HG03469 (cell line): Measurements from ENCODE around the gene SPATA31D1.
"Not testable (repeated sequence)": the region's sequence is repeated elsewhere in the genome, so short reads cannot be mapped to it uniquely, and the experiment has no call there.

ENCODE experiments used
- ATAC-seq: cut with Tn5 transposase; IDR thresholded peaks from one replicate; pipeline ENCODE4 v1.9.1; 2021; ENCODE audit warnings: mild to moderate bottlenecking, moderate library complexity, moderate number of reproducible peaks; ENCODE audit not compliant: unreplicated experiment

Gene SPATA31D1

DNA sequence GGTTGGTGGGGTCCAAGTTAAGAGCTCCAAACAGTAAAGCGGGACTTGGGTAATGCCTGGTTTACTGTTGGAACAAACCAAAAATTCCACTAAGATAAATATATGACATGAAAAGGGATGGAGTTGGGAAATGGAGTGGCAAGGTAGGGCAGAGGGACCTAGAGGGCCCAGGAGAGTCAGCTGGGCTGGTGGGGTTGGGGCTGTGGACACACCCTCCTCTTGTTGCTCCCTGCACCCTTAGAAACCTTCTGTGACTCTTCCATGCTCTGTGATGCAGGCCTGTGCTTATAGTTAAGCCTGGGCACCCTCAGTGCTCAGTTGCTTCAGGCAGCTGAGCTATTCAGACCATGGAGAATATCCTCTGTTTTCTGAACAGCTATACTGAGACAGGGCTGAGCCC, at the start of gene SPATA31D1:
Gene SPATA31D1 (plus strand): TSS at position 301 of the 400 bp plus-strand sequence. CDS start 47 bp downstream, at position 348.
- not testable (repeated sequence) for ATAC-seq

DNA sequence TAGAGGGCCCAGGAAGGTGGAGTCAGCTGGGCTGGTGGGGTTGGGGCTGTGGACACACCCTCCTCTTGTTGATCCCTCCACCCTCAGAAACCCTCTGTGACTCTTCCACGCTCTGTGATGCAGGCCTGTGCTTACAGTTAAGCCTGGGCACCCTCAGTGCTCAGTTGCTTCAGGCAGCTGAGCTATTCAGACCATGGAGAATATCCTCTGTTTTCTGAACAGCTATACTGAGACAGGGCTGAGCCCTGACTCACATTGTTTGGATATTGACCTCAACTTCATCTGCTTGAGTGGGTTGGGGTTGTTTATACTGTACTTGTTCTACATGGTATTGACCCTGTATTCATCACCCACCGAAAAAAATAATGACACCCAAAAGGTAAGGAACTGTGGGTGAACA, 45.2 kb upstream of the SPATA31D1 start, which contains the start of gene SPATA31D3:
Gene SPATA31D3 (plus strand): TSS at position 108 of the 400 bp plus-strand sequence. CDS start 86 bp downstream, at position 194.
- ATAC-seq = not testable (repeated sequence)

DNA sequence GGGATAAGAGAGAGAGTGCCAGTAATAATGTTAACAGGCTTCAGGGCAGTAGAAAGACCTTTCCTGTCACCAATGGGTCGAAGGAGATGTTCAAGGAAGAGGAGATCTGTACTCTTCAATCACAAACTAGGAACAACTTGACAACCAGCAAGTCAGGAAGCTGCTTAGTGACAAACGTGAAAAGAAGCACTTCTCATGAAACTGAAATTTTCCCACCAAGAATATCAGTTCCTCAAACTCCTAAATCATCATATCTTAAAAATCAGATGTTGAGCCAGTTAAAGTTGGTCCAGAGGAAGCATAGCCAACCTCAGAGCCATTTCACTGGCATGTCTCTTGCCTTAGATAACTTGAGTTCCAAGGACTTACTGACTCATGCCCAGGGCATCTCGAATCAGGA, 39.9 kb upstream of the SPATA31D1 start:
- not testable (repeated sequence) for ATAC-seq

DNA sequence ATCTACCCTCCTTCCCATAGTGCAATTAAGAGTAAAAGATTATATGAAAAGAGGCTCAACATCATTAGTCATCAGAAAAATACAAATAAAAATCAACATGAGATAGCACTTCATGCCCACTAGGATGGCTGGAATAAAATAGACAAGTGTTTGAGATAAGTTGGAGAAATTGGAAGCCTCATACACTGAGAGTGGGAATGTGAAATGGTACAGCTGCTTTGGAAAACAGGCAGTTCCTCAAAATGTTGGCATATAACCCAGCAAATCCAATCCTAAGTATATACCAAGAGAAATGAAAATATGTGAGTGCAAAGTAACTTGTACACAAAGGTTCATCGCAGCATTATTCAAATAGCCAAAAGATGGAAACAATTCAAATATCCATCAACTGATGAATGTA, 35.5 kb upstream of the SPATA31D1 start:
- ATAC-seq = no peak

DNA sequence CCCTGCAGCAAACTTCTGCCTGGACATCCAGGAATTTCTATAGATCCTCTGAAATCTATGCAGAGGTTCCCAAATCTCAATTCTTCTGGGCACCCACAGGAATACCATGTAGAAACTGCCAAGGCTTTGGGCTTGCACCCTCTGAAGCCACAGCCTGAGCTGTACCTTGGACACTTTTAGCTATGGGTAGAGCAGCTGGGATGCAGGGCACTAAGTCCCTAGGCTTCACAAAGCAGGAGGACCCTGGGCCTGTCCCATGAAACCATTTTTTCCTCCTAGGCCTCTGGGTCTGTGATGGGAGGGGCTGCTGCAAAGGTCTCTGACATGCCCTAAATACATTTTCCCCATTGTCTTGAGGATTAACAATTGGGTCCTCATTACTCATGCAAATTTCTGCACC, 32.9 kb upstream of the SPATA31D1 start:
- ATAC-seq = no peak

DNA sequence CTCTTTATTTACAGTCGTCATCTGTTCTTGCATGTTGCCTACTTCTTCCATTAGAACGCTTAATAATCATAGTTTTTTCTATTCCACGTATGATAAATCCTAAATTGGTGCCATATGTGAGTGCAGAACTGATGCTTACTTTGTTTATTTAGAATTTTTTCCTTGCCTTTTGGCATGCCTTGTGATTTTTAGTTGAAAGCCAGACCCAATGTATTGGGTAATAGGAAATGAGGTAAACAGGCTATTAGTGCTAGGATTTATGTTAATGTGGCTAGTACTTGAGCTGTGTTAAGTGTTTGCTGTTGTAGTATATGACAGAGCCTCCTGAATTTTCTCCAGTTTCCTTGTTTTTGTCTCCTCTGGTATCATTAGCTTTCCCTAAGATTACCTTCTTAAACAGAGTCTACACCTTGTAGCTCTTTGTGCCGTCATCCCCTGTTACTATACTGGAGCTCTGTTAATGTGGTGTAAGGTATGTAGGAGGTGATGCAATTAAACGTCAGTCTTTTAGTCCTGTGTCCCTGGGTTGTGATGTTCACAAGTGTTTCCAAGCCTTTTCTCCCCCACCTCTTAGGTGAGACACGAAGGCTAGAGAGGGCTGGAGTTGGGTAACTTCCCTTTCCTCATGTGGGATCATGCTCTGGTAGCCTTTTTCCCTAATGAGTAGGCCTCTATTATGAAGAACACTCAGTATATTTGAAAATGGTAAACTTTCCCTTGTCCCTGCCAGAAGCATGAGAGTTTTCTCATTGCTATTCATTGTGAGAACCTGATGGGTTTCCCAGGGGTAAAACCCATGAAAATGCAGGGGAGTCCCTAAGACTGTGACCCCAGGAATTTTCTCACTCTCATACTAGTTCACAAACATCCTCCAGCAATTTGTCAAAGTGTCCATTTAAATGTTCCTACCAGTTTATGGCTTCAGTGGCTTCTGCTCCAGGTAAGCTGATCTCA, 24.1 kb upstream of the SPATA31D1 start:
- no peak for ATAC-seq

DNA sequence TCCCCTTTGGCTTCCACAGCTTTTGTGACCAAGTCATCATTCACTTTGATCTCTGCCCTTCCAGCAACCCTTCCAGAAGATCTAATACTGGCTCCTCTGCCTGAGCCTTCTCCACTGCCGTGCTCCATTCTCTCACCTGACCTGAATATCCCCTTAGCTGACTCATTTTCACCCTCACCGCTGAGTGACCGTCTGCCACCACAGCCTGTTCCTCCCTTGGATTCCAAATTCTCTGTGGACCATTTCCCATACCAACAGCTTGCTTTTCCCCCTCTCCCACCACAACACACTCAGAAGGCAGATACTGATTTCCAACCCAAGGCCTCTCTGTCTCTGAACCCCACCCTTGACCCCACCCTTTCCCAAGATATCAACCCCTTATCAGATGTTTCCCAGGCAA, 20.5 kb upstream of the SPATA31D1 start:
- ATAC-seq = no peak

DNA sequence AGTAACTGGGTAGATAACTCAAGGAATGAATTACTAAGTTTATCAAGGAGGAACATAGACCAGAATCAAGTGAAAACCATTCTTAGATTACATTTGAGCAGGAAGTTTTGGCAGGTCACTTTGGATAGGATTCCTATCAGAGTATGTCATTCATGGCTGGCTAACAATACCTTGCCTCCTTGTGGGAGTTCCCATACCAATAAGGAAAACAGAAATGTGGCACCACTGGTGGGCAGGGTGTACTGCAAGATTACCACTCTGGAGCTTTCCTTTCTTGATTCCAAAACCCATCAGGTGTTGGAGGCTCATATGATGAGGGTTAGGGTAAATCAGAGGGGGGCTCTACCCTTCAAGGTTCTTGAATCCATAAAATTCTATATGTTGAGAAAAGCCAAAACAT, 18.6 kb upstream of the SPATA31D1 start:
- ATAC-seq = no peak

DNA sequence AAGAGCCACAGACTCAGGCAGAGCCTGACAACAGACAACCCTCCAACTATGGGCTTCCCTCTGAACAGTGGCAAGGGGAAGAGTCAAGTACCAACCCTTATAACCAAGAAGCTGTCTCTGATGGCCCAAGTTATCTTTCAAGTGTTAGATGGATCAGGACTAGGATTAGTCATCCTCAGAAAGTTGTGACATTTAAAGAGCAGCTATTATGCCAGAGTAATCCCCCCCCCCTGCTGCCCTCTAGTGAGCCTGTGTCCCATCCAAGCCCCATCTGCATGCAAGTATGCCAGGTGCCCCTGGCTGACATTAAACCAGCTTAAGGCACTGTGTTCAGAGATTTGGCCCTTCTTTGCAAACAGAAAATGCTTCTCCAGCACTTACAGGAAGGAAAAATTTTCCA, 16.8 kb upstream of the SPATA31D1 start:
- no peak for ATAC-seq

DNA sequence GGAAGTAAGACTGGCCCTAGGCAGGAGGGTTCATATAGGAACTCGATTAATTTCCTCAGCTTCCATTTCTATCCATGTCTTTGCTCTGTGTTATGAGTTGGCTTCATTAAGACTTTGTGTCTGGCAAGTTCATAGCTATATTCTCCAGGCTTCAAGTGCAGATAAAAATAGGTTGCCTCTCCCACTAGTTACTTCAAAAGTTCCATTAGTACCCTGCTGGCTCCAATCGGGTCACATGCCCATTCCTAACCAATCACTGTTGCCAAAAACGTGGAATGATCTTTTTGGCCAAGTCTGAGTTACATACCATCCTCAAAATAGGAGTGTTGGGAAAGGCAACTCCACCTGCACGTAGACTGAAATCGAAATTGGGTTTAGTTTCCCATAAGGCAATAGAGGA, 13.8 kb upstream of the SPATA31D1 start:
- ATAC-seq = no peak

DNA sequence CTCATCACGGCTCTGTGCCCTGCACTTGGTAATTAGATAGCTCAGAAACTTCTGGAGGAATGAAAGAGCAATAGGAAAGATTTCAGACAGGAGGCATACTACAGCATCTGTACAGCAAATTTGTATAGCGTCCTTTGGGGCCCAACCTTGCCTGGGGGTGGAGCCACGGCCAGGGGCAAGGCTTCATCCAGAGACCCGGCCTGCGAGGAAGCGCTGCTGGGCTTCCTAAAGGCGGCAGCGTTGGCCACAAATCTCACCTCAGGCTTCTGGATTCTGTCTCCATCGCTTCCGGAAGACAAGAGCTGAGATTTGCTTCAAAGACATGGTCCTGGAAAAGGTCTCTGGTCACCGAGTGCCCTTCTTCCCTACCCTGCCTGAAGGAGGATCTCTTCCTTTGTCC, 12.2 kb upstream of the SPATA31D1 start:
- ATAC-seq = no peak

DNA sequence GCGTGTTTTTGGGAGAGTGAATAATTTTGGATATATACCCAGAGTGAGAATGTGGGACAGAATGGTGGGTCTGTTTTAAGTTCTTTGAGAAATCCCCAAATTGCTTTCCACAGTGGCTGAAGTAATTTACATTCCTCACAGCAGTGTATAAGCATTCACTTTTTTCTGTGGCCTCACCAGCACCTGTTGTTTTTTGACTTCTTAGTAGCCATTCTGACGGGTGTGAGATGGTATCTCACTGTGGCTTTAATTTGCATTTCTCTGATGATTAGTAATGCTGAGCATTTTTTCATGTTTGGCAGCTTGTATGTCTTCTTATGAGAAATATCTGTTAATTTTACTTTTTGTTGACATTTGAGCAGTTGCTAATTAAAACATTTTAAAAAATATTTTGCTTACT, 9.4 kb upstream of the SPATA31D1 start:
- ATAC-seq = peak; percentile 63

DNA sequence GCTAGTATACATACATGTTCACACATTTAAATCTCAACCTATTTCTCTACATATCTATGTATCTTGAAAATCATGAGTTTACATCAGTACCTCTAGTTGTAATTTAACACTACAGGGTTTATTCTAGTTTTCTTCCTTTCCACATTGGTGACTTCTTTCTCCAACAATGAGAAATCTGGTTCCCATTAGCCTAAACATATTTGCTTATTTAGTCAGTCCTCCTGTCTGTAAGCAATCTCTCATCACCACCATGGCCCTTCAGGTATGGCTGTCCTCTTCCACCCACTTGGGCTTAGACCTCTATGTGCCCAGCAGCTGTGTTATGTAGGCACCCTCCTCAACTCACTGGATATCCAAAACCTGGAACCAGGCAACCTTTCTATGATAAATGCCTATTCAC, 8.0 kb upstream of the SPATA31D1 start:
- no peak for ATAC-seq

DNA sequence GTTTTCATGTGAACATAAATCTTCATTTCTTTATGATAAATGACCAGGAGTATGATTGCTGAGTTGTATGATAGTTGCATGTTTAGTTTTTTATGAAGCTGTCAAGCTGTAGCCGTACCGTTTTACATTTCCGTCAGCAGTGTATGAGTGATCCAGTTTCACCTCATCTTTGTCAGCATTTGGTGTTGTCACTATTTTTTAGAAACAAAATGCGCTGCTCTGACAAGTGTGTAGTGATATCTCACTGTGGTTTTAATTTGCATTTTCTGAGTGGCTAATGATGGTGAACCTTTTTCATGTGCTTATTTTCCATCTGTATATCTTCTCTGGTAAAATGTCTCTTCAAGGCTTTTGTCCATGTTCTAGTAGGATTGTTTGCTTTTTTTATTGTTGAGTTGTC, 6.7 kb upstream of the SPATA31D1 start:
- ATAC-seq = no peak

DNA sequence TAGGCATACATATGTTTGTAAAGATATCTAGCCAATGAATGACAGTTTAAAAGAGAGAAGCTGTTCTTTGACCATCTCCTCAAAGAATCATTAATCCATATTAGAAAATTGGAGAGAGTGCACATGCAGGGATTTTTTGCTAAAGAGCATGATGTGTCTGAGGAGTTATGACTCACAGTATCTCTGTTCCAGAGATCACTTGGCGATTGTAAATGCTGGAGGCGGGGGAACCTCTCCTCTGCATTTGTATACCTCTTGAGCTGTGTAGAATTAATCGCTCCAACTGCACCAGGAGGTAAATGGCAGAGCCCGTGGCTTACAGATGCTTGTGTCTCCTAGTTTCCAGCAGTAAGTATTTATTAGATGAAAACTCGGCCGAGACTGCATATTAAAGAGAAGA, 3.6 kb upstream of the SPATA31D1 start:
- ATAC-seq = no peak

DNA sequence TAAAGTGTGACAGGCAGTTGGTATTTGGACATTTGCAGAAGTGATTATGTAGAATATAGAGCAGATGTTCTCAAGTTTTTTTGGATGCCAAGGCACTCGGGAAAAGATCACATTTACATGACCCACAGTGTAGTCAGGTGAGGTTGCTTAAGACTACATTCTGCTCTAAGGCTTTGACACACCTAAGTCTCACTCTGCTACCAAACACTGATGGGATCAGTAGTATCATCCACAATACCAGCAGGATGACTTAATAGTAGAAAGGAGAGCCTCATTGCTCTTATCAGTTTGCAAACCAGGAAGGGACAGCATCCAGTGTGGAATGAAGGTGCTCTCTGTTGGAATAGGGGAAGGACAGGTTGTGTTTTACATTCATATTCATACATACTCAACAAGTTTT, 2.5 kb upstream of the SPATA31D1 start:
- ATAC-seq = no peak

DNA sequence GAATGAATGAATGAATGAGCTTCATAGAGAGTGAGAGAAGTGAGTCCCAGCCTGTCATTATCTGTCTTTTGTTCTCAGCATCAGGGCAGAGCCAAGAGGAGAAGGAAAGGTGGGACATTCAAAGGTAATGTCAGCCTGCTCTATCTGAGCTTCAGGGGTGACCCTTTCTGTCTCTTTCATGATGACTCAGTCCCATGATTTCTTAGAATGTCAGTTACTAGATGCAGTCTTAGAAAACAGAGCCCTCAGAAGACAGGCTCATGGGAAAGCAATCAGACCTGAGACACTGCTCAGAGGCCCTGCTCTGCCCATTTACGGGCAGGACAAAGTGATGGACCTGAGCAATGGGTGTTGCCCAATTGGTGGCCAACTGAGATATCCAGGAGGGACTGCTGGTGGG, 1.1 kb downstream of the SPATA31D1 start:
- no peak for ATAC-seq

DNA sequence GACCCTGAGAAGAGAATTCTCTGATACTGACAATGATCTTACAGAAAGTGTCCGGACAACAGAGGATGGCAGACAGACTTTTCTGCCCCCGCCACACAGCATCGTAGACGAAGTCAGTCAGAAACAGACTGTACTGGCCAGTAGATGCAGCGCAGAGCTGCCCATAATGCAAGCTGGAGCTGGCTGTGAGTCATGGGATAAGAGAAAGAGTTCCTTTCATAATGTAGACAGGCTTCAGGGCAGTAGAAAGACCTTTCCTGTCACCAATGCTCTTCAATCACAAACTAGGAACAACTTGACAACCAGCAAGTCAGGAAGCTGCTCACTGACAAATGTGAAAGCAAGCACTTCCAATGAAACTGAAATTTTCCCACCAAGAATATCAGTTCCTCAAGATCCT, 5.1 kb downstream of the SPATA31D1 start:
- ATAC-seq = no peak

DNA sequence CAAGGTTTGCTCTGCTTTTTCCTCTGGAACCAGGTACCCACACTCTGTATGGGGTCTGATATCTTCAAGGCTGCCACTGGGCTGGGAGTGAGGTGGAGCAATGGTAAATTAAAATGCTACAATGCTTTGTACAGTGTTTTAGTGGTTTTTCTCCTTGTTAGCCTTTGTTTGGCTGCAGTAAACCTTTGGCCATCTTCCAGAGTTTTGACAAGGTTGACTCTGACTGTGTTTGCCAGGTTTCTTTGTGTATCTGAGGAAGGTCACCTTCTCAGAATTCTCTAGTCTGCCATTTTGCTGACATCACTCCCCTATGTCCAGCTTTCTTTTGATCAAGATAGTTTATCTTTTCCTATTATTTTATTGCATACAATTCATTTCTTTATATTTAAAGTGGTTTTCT, 11.2 kb downstream of the SPATA31D1 start:
- no peak for ATAC-seq

DNA sequence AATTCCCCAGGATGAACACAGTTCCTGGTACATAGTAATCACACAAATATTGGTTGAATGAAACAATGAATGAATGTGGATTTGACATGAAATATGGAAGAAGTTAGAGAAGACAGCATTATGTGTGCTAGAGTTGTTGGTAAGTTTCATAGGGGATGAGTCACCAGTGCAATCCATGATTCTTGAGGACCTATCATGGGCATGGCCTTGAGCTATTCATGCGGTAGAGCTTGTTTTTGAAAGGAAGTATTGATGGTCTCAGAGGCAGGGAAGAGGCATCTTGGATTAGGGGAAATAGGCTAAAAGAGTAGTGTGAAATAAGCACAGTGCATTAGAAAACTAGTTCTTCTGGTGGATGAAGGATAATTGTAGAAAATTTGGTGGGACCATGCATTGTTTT, 22.1 kb downstream of the SPATA31D1 start:
- ATAC-seq = no peak

DNA sequence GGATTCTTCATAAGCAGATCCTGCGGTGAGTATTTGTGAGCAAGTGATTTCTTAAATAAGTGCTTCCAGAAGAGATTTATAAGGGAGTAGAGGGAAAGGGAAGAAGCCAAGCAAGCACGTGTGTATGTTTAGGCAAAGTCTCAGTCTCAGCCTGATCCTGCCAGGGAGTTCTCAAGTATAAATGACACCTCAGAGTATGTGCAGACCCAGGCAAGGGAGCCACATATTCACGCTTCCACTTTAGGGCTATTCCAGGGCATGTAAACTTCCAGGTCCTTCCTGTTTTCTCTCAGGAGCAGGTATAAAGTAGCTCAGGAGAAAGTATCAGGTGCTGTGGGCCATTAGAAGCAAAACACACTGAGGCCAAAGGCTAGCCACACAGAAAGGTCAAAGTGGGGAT, 22.6 kb downstream of the SPATA31D1 start:
- ATAC-seq = no peak

DNA sequence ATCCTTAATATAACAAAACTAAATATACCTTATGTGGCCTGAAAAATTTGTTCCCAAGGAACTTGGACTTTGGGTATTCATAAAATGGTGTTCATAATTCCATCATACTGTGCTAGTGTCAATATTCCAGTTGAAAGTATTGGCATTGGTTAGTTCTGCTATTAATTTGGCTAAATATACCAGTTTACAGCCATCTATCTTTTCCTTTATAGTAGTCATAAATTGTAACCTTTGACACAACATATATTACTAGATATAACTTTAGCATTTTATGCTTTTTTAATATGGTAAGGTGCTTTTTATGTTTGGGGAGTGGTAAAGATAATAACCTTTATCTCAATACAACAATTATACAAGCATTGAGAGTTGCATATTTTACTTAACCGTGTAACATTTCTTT, 23.7 kb downstream of the SPATA31D1 start:
- ATAC-seq = no peak

DNA sequence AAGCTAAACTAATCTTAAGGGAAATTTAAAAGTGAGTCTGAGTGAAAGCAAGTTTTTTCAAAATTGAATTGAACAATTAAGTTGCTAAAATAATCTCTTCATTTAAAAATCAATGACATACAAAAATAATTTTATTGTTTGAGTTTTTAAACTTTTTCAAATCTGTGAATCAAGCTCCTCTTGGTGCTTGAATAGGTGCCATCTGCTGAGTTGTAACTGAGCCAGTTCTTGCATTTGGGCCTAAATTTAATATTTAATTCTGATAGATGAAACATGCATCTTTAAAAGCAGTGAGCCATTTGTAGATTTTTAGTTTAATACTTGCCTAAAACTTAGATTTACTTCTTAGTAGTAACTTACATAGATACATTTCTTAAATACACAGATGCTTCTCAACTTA, 31.8 kb downstream of the SPATA31D1 start:
- no peak for ATAC-seq
